GM19438 (cell line): ENCODE results near the gene STAM2.
"Not testable (repeated sequence)": the region's sequence is repeated elsewhere in the genome, so short reads cannot be mapped to it uniquely, and the experiment has no call there.

Experiments
- ATAC-seq: cut with Tn5 transposase; IDR thresholded peaks from one replicate; pipeline ENCODE4 v1.9.1; 2021; ENCODE audit warnings: low read depth; ENCODE audit not compliant: unreplicated experiment

STAM2 gene

GRCh38 chr2:152115952-152116351, 59.6 kb downstream of the STAM2 start:
- ATAC-seq: no peak

- no peak for ATAC-seq
Measured at GRCh38 chr2:152114366-152114765, 61.2 kb downstream of the STAM2 start.

GRCh38 chr2:152107140-152107539, 68.4 kb downstream of the STAM2 start:
- not testable (repeated sequence) for ATAC-seq

GRCh38 chr2:152106464-152106863, 69.1 kb downstream of the STAM2 start:
- ATAC-seq: no peak

GRCh38 chr2:152103271-152103670, 72.3 kb downstream of the STAM2 start:
- ATAC-seq: no peak

GRCh38 chr2:152100961-152101360, 74.6 kb downstream of the STAM2 start:
- ATAC-seq: no peak

- no peak for ATAC-seq
Measured at GRCh38 chr2:152099367-152100050, 76.1 kb downstream of the STAM2 start.

GRCh38 chr2:152098496-152099366, 76.8 kb downstream of the STAM2 start, which contains the start of gene CACNB4:
TSS of gene CACNB4 (minus strand) at chr2:152099044.
- ATAC-seq: no peak

GRCh38 chr2:152097801-152098495, 77.6 kb downstream of the STAM2 start:
- no peak for ATAC-seq

GRCh38 chr2:152097290-152097800, 78.2 kb downstream of the STAM2 start:
- ATAC-seq: no peak

- no peak for ATAC-seq
Measured at GRCh38 chr2:152095146-152095545, 80.4 kb downstream of the STAM2 start.

GRCh38 chr2:152094014-152094413, 81.5 kb downstream of the STAM2 start:
- no peak for ATAC-seq

GRCh38 chr2:152093464-152093863, 82.1 kb downstream of the STAM2 start:
- ATAC-seq: no peak

- no peak for ATAC-seq
Measured at GRCh38 chr2:152092095-152092494, 83.5 kb downstream of the STAM2 start.

GRCh38 chr2:152090726-152091125, 84.8 kb downstream of the STAM2 start:
- not testable (repeated sequence) for ATAC-seq

GRCh38 chr2:152089238-152089637, 86.3 kb downstream of the STAM2 start:
- ATAC-seq: no peak

GRCh38 chr2:152088006-152088405, 87.6 kb downstream of the STAM2 start:
- no peak for ATAC-seq

- no peak for ATAC-seq
Measured at GRCh38 chr2:152086231-152086630, 89.3 kb downstream of the STAM2 start.

- no peak for ATAC-seq
Measured at GRCh38 chr2:152084076-152084475, 91.5 kb downstream of the STAM2 start.

- ATAC-seq: no peak
Measured at GRCh38 chr2:152083202-152083875, 92.2 kb downstream of the STAM2 start.
